Activated CD4-positive, CD25-positive, alpha-beta regulatory T cell treated with anti-CD3 and anti-CD28 coated beads, Interleukin-2, amount 50 U/mL, for 72 hours (primary cell): ENCODE data around the gene CNTN4.

ENCODE experiments used
- DNase-seq: peaks from one replicate; pipeline ENCODE4 v3.0.0; 2021

Gene CNTN4

GRCh38 chr3:3005146-3005744, 906.6 kb downstream of the CNTN4 start:
- DNase-seq: no peak

DNA sequence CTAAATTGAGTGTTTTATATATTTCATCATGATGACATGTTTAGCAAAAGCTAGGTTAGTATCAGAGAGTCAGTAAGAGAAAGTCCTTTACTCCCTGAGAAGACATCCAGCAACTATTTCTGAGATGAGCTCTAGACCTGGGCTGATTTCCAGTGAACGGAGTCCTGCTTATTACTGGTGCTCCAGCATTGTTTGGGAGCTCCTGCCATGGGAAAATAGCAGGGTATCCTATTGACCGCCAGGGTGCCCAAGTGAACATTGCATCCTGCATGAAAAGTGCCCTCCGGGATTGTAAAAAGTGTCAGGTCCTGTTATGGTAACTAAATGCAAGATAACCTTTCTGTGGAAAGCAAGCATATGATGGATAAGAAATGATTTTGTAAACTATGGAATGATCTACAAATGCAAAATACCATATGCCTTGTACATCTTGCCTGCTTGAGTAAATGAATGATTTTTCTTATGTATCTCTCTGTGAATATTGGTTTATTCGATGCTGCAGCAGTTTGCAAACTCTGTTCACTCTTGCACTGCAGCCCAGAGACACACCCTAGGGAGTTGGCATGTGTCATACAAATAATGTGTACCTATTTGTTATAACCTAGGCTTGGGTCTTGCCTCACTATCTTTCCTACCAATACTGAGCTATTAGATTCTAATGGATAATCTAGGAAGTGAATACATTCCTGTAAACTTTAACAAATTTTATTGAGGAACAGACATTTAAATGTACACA, 914.8 kb downstream of the CNTN4 start:
- DNase-seq: no peak

DNA sequence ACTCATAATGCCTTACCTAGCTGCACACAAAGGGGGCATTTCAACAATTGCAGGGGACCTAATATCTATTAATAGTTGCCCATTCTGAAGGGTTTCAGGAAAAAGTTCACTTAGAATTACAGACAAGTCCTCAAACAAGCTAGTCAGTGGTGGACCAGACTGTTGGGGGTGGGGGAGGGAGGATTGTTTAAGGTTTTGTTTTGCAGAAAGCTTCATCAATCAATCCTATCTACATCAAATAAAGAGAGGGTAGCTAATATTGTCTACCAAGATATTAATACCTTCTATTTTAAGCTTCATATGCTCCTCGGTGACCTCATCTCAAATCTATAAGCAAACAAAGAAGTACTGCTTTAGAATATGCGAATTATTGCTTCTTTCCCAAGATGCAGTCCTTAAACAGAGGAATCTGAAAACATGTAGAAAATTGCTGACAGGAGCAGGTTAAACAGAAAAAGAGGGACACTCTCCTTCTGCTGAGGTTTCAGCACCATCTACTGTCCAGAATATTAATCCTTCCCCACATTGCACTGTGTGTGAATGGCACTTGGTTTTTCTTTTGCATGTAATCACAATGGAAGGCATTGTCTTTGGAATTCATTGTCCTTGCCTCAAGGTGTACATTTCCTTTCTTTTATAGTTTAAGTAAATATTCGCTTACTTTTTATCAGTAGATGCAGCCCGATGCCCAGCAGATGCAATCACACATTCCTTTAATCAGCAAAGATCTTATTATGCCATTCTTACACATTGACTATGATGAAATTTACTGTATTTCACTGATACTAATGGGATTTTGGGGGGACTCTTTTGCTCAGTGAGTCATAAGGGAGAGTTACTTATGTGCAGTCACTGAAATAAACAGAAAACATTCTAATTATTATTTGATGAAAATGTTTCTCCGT, 916.8 kb downstream of the CNTN4 start:
- no peak for DNase-seq

DNA sequence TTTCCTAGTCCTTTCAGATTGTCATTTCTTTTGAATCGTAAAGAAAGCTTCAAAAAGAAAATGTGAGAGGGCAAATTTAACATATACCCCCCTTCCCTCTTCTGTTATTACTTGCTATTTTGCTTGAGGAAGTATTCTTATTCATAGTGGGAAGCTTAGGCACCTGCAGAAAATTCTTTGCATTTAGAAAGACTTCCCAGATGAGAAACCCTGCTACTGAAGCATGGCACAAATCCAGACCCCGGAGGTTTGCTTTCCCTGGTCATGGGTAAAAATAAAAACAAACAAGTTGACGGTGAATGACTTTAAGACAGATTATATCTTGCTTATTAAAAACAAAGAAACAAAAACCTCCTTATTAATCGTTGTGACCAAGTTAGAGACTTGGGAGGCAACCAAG, 917.6 kb downstream of the CNTN4 start:
- DNase-seq: no peak

- DNase-seq: no peak
Observed at GRCh38 chr3:3020209-3020608, 921.5 kb downstream of the CNTN4 start.

DNA sequence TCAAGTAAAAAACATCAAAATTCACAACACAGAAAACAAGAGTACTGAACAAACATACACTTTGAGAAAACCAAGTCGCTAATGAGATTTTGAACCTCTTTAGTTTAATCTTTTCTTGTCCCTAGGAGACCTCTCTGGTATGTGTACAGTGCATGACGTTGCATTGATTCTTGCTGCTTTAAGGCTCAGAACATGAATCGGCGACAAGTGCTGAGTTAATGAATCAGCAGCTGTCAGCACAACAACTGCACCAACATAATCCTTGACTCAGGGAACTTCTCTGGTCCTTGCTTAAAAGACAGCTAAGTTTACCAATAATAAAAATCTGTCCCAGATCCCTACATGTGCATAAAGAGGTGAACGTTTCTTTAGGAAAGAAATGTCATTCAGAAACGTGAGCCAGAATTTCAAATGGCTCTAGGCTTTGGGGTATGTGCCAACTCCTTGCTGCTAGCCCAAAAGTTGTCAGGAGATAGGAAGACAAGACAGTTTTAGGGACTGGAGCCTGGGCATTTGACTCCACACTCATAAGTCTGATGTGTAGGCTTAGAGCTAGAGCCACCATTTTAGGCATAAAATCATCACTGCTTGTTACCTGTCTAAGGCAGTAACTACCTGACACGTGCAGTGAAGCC, 924.6 kb downstream of the CNTN4 start:
- DNase-seq: no peak

DNA sequence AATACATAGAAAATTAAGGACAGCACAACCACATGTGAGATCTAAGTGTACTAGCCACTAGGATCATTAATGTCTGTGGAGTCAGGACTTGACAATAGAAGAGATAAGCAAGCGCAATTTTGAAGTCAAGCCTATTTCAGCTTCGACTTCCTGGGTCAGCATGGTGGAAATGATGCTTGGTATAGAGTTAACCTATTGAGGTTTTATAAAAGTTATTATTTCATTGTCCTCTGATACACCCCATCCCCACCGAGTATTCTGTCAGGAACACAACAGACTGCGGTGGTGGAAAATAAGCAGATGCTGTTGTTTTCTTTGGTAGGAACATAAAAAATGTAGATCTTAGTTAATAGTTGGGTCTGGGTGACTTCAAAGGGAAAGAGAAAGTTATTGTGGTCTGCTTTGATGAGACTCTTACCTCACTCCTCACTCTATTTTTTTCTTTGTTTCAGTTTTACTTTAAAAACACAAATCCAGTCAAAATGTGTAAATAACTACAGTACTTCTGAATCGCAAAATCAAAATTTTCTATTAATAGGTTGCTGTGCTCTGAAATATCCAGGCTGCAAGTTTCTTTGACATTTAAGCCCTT, 929.4 kb downstream of the CNTN4 start:
- no peak for DNase-seq

DNA sequence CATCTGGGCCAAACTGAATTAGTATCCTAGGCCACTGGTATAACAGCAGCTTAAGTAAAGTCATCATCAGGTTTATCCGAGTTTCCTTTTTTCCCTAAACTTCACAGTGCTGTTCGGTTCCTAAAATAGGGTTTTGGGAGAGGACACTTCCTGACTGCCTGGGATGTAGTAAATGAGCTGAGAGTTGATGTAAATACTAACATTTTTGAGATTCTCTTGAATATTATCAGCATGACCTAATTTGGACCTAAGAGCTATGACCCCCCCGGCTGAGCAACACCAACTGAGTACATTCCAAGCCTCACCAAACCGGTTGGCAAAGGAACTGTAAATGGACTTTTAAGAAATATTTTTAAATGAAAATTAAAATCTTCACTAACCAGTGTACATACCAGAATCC, 932.7 kb downstream of the CNTN4 start:
- DNase-seq: no peak

DNA sequence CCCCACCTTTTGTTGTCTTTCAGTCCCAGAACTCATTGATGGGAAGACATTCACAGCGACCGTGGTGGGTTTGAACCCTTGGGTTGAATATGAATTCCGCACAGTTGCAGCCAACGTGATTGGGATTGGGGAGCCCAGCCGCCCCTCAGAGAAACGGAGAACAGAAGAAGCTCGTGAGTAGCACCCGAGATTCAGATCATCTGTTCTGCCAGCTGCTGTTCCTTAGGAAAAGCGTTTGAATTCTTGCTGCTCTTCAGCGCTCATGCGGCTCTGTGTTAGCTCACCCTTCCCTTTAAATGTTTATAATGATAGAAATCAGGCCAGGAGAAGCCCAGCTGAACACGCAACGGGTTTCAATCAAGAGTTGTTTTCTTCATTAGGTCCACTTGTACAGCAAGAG, 938.5 kb downstream of the CNTN4 start:
- DNase-seq: no peak

- no peak for DNase-seq
Observed at GRCh38 chr3:3038201-3038991, 939.7 kb downstream of the CNTN4 start.

DNA sequence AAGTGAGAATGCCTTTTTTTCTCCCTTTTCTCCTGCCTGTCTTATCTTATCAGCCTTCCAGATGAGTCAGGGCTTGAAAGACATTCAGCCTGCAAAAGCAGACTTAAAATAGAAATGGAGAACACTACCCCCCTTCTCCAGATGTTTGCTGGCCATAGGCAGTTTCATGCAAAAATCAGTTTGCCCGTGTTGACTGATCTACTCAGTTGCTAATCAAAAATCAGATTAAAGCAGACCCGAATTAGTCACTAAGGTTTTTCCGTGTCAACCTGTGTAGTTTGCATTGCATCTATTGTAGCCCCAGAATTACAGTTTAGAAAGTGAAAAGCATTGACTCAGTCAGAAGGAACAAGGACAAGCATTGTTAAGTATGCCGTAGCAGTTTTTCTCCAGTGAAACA, 955.3 kb downstream of the CNTN4 start:
- DNase-seq: no peak

DNA sequence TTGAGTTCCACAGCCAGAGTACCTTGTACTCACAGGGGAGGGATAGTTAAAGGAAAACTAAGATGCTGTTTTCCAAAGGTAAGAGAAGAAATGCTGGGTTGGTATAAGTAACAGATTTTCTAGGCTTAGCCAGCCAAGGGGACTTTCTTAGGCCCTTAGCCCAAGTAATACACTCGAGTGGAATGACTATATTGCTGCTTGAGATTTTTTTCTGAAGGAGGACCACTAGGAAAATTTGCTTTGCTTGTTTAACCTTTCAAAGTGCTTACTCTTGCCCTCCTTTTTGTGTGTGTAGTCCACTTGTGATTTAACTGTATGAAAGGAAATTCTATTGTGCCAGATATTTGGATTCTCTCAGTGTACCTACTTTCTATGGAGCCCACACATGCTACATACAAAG, 961.0 kb downstream of the CNTN4 start:
- DNase-seq: no peak

DNA sequence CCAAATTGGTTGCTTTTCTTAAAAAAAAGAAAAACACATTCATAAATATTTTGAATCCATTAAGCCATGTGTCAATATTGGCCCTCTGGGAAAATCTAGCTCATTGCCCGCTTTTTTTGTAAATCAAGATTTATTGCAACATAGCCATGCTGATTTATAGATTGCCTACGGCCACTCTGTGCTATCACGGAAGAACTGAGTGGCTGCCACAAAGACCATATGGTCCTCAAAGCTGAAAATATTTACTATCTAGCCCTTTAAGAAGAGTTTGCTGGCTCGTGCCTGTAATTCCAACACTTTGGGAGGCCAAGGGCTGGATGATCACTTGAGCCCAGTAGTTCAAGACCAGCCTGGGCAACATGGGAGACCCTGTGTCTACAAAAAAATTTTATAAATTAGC, 965.6 kb downstream of the CNTN4 start:
- no peak for DNase-seq

DNA sequence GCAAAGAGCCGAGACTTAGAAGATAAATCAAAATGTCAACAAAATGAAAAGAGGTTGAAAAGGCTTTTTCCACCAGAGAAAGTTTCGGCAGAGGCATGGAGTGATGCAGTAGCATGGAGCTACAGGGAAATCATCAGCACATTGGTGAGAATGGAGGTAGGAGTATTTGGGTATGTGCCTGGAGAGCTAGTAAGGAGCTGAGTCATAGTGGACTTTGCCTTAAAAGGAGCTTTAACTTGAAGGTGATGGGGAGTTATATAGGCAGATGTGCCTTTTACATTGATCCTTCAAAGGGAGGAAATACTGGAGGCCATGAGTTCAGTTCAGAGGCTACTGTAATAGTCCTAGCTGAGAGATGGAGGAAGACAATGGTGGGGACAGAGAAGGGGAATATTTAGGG, 967.2 kb downstream of the CNTN4 start:
- DNase-seq: no peak

DNA sequence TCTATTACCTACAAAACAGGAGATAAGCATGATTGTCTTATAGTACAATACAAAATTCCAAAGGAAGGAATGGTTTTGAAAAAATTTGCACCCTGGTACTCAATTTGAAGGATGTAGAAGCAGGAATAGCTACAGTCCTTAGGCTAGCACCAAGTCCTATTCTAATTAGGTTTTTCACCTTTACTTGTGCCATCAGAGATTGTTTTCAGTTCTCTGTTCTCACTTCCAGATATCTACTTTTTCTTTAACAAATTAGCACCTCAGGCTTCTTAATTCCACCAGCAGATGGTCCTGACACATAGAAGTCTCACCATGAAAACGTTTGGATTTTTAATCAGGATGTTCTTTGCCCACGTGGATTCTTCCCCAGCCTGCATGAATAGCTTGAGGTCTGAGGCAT, 967.7 kb downstream of the CNTN4 start:
- no peak for DNase-seq

DNA sequence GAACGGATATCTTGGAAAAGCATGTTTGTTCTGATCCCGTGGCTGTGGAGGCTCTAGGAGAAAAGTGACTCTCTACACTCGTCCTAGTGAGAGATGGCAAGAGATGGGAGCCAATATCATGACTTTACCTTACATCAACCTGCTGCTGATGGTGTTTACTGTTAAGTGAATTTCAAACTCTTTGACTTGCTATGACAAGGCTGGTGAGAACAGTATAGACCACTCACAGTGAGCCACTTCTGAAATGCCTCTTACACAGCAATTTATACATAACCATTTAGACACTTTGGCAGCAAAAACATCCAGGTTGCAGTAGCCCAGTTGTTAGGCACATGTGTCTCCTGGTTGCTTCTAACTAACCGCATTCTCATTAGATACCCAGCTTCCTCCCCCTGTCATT, 968.2 kb downstream of the CNTN4 start:
- no peak for DNase-seq

GRCh38 chr3:3068358-3068881, 969.8 kb downstream of the CNTN4 start:
- no peak for DNase-seq

- no peak for DNase-seq
Observed at GRCh38 chr3:3069723-3070122, 971.1 kb downstream of the CNTN4 start.

- DNase-seq: no peak
Observed at GRCh38 chr3:3071136-3071535, 972.5 kb downstream of the CNTN4 start.

DNA sequence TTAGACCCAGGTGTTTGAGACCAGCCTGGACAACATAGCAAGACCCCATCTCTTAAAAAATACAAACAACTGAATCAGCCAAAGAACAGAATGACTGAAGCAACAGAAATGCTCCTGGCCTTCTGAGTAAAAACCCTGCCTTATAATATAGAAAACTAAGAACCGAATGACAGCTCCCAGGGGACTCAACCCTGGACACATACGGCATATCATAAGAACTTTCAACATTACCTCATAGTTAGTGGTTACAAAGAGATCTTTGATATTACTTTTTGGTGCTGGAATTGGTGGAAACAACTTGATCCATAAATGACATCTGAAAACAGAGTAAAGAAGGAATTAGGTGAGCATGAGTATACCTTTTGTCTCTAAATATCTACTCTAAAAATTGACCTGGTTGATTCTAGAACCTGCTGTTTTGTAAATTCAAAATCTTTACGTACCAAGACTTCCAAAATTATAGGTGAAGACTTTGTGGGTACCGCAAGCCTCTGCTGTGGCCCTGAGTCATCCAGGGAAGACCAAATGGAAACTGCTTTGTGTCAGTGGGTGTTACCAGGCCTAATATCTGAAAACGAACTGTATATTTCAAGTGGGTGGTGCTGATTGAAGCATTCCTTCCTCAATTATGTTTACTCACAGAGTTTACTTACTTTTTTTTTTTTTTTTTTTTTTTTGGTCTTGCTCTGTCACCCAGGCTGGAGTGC, 976.0 kb downstream of the CNTN4 start:
- DNase-seq: no peak

- no peak for DNase-seq
Observed at GRCh38 chr3:3080309-3080708, 981.6 kb downstream of the CNTN4 start.
